Natural killer cell (primary cell): ENCODE data around the gene TUBD1. TPM values are rescaled to one million over a fixed set of nuclear protein-coding genes. Genes with fewer than 3 reads are reported as not detected.

Experiments used
- ATAC-seq, 3 donors: fragments of 150-1000 bp in 2 of 3; fragments of 200-7000 bp in 1 of 3; cut with Tn5 transposase; 1 replicate in 1 of 3; 2 replicates in 2 of 3; pipeline ENCODE4 v1.10.0; 2021; ENCODE audit warnings: mild to moderate bottlenecking in 2 of 3, moderate library complexity in 2 of 3
- DNase-seq, 2 donors: peaks; one replicate each; pipeline versions ENCODE4 v3.0.0 to v3.0.0-alpha.2; 2013 to 2021; ENCODE audit warnings: mixed read lengths in 1 of 2
- H3K27ac ChIP-seq: one replicate; pipeline ENCODE4 v1.5.1; 2013; ENCODE audit warnings: mild to moderate bottlenecking, low read length
- H3K27me3 ChIP-seq: one replicate; pipeline ENCODE4 v1.6.1; 2013; ENCODE audit warnings: low read length; ENCODE audit not compliant: control insufficient read depth, insufficient read depth
- H3K36me3 ChIP-seq: one replicate; pipeline ENCODE4 v1.6.1; 2013; ENCODE audit warnings: low read length; ENCODE audit not compliant: control insufficient read depth, insufficient read depth
- H3K4me1 ChIP-seq: one replicate; pipeline ENCODE4 v1.6.1; 2013; ENCODE audit warnings: low read length; ENCODE audit not compliant: control insufficient read depth, insufficient read depth
- H3K4me3 ChIP-seq: one replicate; pipeline ENCODE4 v1.5.1; 2013; ENCODE audit warnings: low read length
- H3K9me3 ChIP-seq: one replicate; pipeline ENCODE4 v1.6.1; 2013; ENCODE audit warnings: low read length; ENCODE audit not compliant: control insufficient read depth, insufficient read depth
- H3K27ac Mint-ChIP-seq, 2 donors: one replicate each; pipeline ENCODE4 v1.8.0; 2022; ENCODE audit warnings: mild to moderate bottlenecking in 2 of 2, mixed read lengths in 2 of 2, moderate library complexity in 1 of 2
- H3K27me3 Mint-ChIP-seq, 2 donors: one replicate each; pipeline ENCODE4 v1.8.0; 2022; ENCODE audit warnings: low read depth in 2 of 2, mixed read lengths in 2 of 2
- H3K36me3 Mint-ChIP-seq: one replicate; pipeline ENCODE4 v1.8.0; 2022; ENCODE audit warnings: mixed read lengths
- H3K4me1 Mint-ChIP-seq, 2 donors: one replicate each; pipeline ENCODE4 v1.8.0; 2022; ENCODE audit warnings: mixed read lengths in 2 of 2
- H3K4me3 Mint-ChIP-seq: one replicate; pipeline ENCODE4 v1.8.0; 2022; ENCODE audit warnings: mild to moderate bottlenecking, moderate library complexity, mixed read lengths
- H3K9me3 Mint-ChIP-seq, 2 donors: one replicate each; pipeline ENCODE4 v1.8.0; 2022; ENCODE audit warnings: mixed read lengths in 2 of 2
- CTCF ChIP-seq: fragments of 200-600 bp; IDR thresholded peaks from one replicate; pipeline ENCODE4 v1.8.0; 2022; ENCODE audit warnings: antibody characterized with exemption
- WGBS: methylation state at CpG from one replicate; pipeline ENCODE4 v1.1.7; 2013; ENCODE audit warnings: missing lambda C conversion rate; ENCODE audit not compliant: insufficient coverage; 5-methylcytosine and 5-hydroxymethylcytosine counted together
- intact Hi-C: fragments of 100-400 bp; cut with micrococcal nuclease; formaldehyde crosslinking; loops from one replicate; pipeline ENCODE4 v1.14.2; 2022
- total RNA-seq, 4 donors: library from RNA; stranded (reverse); fragments of 120-200 nt in 1 of 4; gene quantifications; one replicate each; pipeline versions ENCODE4 v1.2.3 to v1.2.4, GENCODE V29; 2013 to 2022

The TUBD1 gene
- total RNA-seq, 3 donors from 2014 or later (not counting 1 experiment from before 2014, with no cell fraction given) = 8.4 to 9.0 (median 8.4) TPM

- no peak for TF ChIP-seq CTCF
- Mint-ChIP-seq H3K4me1 (peaks cover 13 to 17% of the 10 kb centered on the region in 2 donors), H3K9me3 (no peaks in the 10 kb centered on the region), H3K27me3 (no peaks in the 10 kb centered on the region), H3K36me3 (peaks cover 7% of the 10 kb centered on the region), H3K4me3 (no peak overlapping the region), H3K27ac (no peak overlapping the region)
- Histone ChIP-seq H3K27ac (no peak overlapping the region), H3K4me3 (no peak overlapping the region), H3K27me3 (no peaks in the 10 kb centered on the region), H3K36me3 (peaks cover 18% of the 10 kb centered on the region), H3K4me1 (peaks cover 8% of the 10 kb centered on the region), H3K9me3 (no peaks in the 10 kb centered on the region)
- DNase-seq (no peak), ATAC-seq (no peak)
- intact Hi-C loops = no loop called here
- WGBS = no CpG with 5 or more reads among the region's 1 CpG
These were observed 76.8 kb downstream of the TUBD1 start for GRCh38 chr17:59815965-59816364.

- ATAC-seq (no peak), DNase-seq (no peak)
- H3K9me3 ChIP-seq = no peaks in the 10 kb centered on the region
- no peaks in the 10 kb centered on the region for H3K27me3 ChIP-seq
- peaks cover 8% of the 10 kb centered on the region for H3K4me1 ChIP-seq
- Mint-ChIP-seq H3K4me3 (no peak overlapping the region), H3K4me1 (peaks cover 13 to 17% of the 10 kb centered on the region in 2 donors), H3K9me3 (no peaks in the 10 kb centered on the region), H3K27me3 (no peaks in the 10 kb centered on the region), H3K27ac (no peak overlapping the region), H3K36me3 (peaks cover 7% of the 10 kb centered on the region)
- H3K4me3 ChIP-seq = no peak overlapping the region
- WGBS = 97% methylated on average over 3 of the region's 3 CpGs
- H3K36me3 ChIP-seq = peaks cover 21% of the 10 kb centered on the region
- no peak for TF ChIP-seq CTCF
- intact Hi-C loops = no loop called here
- H3K27ac ChIP-seq = no peak overlapping the region
These were observed 78.1 kb downstream of the TUBD1 start for GRCh38 chr17:59814685-59815084.

- Histone ChIP-seq H3K4me1 (peaks cover 8% of the 10 kb centered on the region), H3K9me3 (no peaks in the 10 kb centered on the region), H3K27ac (no peak overlapping the region), H3K27me3 (no peaks in the 10 kb centered on the region), H3K4me3 (no peak overlapping the region), H3K36me3 (peaks cover 21% of the 10 kb centered on the region)
- Mint-ChIP-seq H3K4me1 (peaks cover 13 to 17% of the 10 kb centered on the region in 2 donors), H3K36me3 (peaks cover 7% of the 10 kb centered on the region), H3K4me3 (no peak overlapping the region), H3K27me3 (no peaks in the 10 kb centered on the region), H3K27ac (no peak overlapping the region), H3K9me3 (no peaks in the 10 kb centered on the region)
- TF ChIP-seq CTCF = no peak
- DNase-seq (no peak), ATAC-seq (no peak)
- no CpG with 5 or more reads among the region's 1 CpG for WGBS
- intact Hi-C loops = no loop called here
These were observed 78.5 kb downstream of the TUBD1 start for GRCh38 chr17:59814276-59814675.

GRCh38 chr17:59812139-59812538 is 80.6 kb downstream of the TUBD1 start:
- Mint-ChIP-seq H3K4me3 (peak overlapping the region; percentile 51), H3K4me1 (peaks cover 13 to 17% of the 10 kb centered on the region in 2 donors), H3K27ac (peak overlapping the region; percentile 71 to 78), H3K36me3 (peaks cover 7% of the 10 kb centered on the region), H3K9me3 (no peaks in the 10 kb centered on the region), H3K27me3 (no peaks in the 10 kb centered on the region)
- 29% methylated on average over 3 of the region's 3 CpGs for WGBS
- peak in 1 of 3 donors; percentile 50 for ATAC-seq
- intact Hi-C loops = no loop called here
- H3K27ac ChIP-seq = no peak overlapping the region
- no peak overlapping the region for H3K4me3 ChIP-seq
- no peak for DNase-seq
- TF ChIP-seq CTCF = no peak
- peaks cover 8% of the 10 kb centered on the region for H3K4me1 ChIP-seq
- H3K36me3 ChIP-seq = peaks cover 18% of the 10 kb centered on the region
- H3K27me3 ChIP-seq = no peaks in the 10 kb centered on the region
- H3K9me3 ChIP-seq = no peaks in the 10 kb centered on the region
